Astrocyte of the spinal cord (primary cell): Measurements from ENCODE around the gene GRN.

Source experiments
- DNase-seq: peaks from one replicate; pipeline ENCODE4 v3.0.0; 2011; ENCODE audit warnings: low read depth, low spot score
- H3K4me3 ChIP-seq: 2 replicates; pipeline ENCODE4 v1.5.1; 2011; ENCODE audit warnings: low read depth, mild to moderate bottlenecking, low read length, moderate library complexity
- in situ Hi-C: cut with HindIII; loops from 2 replicates; pipeline ENCODE4 v1.10.0; 2017; ENCODE audit warnings: low sequenced_read_pairs
- TF ChIP-seq, protein P1 (sequence below): IDR thresholded peaks from 2 replicates; pipeline ENCODE4 v1.5.1; 2012; ENCODE audit warnings: low read depth, mild to moderate bottlenecking, low read length, inconsistent platforms

GRN gene

DNA sequence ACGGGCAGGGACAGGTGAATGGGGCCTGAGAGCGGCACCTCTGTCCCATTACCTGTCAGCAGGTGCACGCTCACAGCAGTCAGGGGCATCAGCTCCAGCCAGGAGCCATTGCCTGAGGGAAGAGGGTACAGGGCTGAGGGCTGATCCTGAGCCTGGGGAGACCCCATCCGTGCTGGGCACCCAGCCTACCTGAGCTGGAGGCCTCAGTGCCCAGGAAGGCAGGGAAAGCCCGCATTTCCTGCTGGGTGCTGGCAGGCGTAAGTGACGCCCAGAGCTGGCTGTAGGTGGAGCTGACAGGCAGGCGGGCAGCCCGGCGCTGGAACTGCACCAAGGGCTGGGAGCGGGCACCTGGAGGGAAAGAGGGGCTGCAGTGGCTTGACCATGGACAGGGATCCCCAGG is 11.1 kb downstream of the GRN start:
- in situ Hi-C loops = no loop called here
- H3K4me3 ChIP-seq = no peak overlapping the region
- TF ChIP-seq, protein P1, sequence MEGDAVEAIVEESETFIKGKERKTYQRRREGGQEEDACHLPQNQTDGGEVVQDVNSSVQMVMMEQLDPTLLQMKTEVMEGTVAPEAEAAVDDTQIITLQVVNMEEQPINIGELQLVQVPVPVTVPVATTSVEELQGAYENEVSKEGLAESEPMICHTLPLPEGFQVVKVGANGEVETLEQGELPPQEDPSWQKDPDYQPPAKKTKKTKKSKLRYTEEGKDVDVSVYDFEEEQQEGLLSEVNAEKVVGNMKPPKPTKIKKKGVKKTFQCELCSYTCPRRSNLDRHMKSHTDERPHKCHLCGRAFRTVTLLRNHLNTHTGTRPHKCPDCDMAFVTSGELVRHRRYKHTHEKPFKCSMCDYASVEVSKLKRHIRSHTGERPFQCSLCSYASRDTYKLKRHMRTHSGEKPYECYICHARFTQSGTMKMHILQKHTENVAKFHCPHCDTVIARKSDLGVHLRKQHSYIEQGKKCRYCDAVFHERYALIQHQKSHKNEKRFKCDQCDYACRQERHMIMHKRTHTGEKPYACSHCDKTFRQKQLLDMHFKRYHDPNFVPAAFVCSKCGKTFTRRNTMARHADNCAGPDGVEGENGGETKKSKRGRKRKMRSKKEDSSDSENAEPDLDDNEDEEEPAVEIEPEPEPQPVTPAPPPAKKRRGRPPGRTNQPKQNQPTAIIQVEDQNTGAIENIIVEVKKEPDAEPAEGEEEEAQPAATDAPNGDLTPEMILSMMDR = no peak
- no peak for DNase-seq

DNA sequence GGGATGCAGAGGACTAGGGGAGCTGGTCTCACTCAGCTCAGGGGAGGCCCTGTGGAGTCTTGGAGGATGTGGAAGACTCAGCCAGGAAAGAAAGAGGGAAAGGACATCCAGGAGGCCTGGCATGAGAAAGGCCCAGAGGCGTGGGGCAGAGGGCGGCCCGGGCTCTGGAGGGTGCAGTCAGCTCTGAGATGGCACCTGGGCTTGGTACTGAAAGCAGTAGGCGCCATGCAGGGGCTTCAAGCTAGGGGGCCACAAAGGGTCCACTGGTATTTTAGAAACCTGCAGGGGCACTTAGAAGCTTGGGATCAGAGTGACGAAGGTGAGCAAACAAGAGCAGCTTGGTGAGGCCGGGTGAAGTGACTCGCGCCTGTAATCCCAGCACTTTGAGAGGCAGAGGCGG is 13.0 kb downstream of the GRN start:
- TF ChIP-seq, protein P1 = no peak
- in situ Hi-C loops = no loop called here
- no peak for DNase-seq
- H3K4me3 ChIP-seq = no peak overlapping the region

DNA sequence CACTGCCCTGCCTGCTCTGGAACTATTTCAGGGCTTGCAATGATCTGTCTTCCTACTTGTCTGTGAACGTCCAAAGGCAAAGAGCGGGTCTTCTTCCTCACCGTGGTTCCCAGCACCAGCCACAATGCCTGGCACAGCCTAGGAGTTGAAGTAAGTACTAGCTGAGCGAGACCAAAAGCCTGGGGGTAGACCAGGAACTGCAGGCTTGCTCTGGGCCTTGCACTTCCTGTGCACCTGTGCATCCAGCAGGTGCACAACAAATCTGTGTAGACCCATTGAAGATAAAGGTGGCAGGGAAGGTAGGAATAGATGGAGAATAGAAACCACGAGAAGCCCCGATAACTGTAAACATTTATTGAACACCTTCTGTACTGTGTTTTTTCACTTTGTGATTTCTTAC is 13.9 kb downstream of the GRN start:
- no peak for DNase-seq
- TF ChIP-seq, protein P1 = no peak
- in situ Hi-C loops = no loop called here

DNA sequence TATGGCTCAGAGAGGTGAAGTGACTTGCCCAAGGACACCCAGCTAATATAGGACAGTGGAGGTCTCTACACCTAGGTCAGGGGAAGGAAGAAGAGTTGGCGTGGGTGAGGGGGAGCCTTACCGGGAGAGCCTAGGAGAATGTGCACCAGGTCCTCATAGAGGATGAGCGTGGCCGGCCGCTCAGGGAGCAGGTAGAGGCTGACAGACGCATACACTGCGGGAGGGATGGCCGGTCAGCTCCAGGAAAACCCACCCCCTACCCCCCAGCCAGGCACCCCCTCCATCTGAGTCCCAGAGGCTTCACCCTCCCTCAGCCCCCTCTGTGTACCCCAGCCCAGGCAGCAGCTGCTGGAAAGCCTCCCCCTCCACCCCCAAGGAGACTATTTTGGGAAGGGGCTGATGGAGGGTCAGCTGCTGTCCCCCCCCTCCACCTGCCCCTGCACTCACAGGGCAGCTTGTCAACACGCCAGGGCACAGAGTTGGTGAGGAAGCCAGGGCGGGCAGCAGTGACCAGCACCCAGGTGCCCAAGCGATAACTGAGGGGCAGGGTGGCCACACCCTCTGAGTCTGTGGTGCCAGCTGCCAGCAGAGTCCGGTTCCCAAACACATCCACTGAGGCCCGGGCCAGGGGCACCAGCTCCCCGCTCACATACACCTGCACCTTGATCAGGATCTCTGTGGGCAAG is 14.5 kb downstream of the GRN start:
- no peak for DNase-seq
- in situ Hi-C loops = no loop called here
- H3K4me3 ChIP-seq = no peak overlapping the region
- TF ChIP-seq, protein P1 = no peak

More for the DNA sequence above, 13.9 kb downstream of the GRN start:
- no peak overlapping the region for H3K4me3 ChIP-seq

DNA sequence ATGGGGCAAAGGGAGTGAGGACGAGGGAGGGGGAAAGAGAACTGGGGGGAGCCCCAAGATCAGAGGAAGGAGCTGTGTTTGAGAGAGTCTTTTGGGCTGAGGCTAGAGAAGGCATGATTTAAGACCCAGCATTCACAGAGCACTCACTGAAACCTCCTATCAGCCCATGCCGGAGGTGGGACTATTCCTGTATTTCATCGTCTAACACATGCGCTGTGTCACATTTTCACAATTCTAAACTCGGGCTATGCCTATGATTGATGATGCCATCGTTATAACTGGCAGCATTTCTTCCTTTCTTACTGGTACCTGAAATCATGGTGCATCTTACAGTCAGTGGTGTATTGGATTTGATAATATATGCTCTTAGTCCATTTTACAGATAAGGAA is 15.0 kb downstream of the GRN start:
- TF ChIP-seq, protein P1 = no peak
- in situ Hi-C loops = no loop called here
- H3K4me3 ChIP-seq = no peak overlapping the region
- DNase-seq = no peak

DNA sequence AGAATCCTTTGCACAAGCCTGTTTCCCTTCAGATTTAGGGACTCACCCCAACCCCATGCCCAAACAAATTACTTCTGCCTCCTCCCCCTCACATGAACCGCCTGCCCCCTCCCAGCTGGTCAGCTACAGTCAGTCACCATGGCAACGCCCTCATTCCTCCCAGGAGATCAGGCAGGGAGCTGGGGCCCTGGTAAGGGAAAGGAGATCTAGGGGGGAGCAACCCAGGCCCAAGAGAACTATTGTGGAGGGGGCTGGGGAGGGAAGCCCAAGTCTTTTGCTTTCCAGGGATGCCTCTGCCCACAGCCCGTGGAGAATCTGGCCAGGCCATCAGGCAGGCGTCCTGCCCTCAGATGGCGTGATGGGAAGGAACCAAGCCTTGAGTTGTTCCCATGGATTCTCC is 15.7 kb downstream of the GRN start:
- TF ChIP-seq, protein P1 = no peak
- in situ Hi-C loops = no loop called here
- H3K4me3 ChIP-seq = no peak overlapping the region
- DNase-seq = peak; percentile 22
